ENCODE data around the gene RBM38. TPM values are rescaled to one million over a fixed set of nuclear protein-coding genes. Genes with fewer than 3 reads are reported as not detected.

Gene RBM38
- total and polyA plus RNA-seq, 9 of the 15 experiments (the other 6 are each of a cell fraction or from before 2014, with no cell fraction given) = 0.28 to 82.4 (median 33.2) TPM

- TF ChIP-seq ZNF274 (IDR thresholded peaks at IDR 0.05; ENCODE audit: borderline replicate concordance, low read depth, low read length) = no peak
- no peak for TF ChIP-seq DEAF1 (CRISPR knock-in tag; IDR thresholded peaks at IDR 0.05)
- no peak for TF ChIP-seq UBTF (IDR thresholded peaks at IDR 0.05; ENCODE audit: borderline replicate concordance in 1 of 2, low read depth in 2 of 2, low read length in 2 of 2)
- no peak for TF ChIP-seq SOX6 (IDR thresholded peaks at IDR 0.05)
- no peak for TF ChIP-seq E2F5 (CRISPR knock-in tag; IDR thresholded peaks at IDR 0.05)
- no peak for TF ChIP-seq NR2C1 (IDR thresholded peaks at IDR 0.05)
- no peak for TF ChIP-seq NR2C1 (tag; IDR thresholded peaks at IDR 0.05)
- TF ChIP-seq SIN3B (IDR thresholded peaks at IDR 0.05; ENCODE audit: low read depth) = no peak
- TF ChIP-seq RBM25 (IDR thresholded peaks at IDR 0.05; ENCODE audit: low read depth, low read length, severe bottlenecking) = peak; percentile 70
- TF ChIP-seq STAT6 (CRISPR knock-in tag; IDR thresholded peaks at IDR 0.05) = no peak
- 0 out of 4 replicates have a peak, but pooled peaks of 1 of the 2 experiments have one; percentile 25 for TF ChIP-seq KDM1A (IDR thresholded peaks at IDR 0.05)
- TF ChIP-seq EGR1 (conservative IDR thresholded peaks at IDR 0.05) = 0 out of 2 replicates have a peak, but pooled peaks have one; percentile 26
- TF ChIP-seq SNRNP70 (optimal IDR thresholded peaks at IDR 0.05; ENCODE audit: low read depth, low read length) = no peak
Measured at GRCh38 chr20:57416296-57417022, 25.3 kb downstream of the RBM38 start (continued).
